Pons (tissue), 1 donor: ENCODE measurements around the gene ELF4.
"Not testable (repeated sequence)": the region's sequence is repeated elsewhere in the genome, so short reads cannot be mapped to it uniquely, and the experiment has no call there.

Source experiments
- DNase-seq: peaks from one replicate; pipeline ENCODE4 v3.0.0-alpha.2; 2016; ENCODE audit warnings: low spot score

The ELF4 gene

DNA sequence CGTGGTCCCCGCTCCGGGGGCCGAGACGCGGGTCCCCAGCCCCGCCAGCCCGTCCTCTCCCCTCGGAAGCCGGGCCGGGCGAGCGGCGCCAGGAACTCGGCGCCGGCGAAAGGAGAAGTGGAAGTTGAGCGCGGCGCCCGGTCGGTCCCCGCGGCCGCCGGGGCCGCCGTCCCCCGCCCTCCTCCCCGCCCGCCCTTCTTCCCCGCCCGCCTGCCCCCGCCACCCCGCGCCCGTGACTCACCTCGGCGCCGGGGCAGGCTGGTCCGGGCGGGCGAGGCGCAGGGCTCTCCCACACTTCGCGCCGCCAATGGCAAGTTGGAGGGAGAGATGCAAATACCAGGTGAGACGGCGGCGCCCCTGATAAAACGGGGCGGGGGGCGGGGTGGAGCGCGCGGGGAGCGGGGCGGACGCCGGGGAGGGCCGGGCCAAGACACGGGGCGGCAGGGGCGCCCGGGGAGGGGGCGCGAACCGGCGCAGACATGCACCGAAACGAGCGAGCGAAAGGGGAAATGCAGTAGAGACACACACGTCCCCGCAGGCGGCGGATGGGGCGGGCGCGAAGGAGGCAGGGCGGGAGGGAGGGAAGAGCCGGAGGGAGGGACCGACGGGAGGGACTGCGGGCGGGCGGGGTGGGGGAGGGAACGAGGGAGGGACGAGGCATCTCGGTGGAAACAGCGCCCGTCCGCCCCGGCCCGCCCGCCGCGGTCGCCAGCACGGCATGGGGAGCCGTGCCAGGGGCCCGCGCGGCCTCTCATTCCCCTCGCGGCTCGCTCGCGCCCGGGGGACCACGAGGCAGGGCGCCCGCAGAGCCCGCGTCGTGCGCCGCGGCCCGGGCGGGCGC, at the start of gene ELF4:
TSS of gene ELF4 (minus strand) at position 119 of the 841 bp plus-strand sequence. CDS start 29,167 bp downstream, outside the sequence.
- no peak for DNase-seq

DNA sequence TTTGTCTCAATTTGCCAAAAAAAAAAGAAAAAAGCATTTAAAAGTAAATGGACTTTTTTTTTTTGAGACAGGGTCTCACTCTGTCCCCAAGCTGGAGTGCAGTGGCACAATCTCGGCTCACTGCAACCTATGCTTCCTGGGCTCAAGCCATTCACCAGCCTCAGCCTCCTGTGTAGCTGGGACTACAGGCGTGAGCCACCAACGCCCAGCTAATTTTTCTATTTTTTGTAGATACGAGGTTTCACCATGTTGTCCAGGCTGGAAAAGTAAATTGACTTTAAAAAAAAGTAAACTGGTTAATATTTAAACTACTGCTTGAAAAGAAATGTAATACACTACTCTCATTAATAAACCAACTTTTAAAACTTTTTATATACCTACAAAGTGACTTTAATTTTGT, 49.5 kb upstream of the ELF4 start:
- DNase-seq, result no peak

DNA sequence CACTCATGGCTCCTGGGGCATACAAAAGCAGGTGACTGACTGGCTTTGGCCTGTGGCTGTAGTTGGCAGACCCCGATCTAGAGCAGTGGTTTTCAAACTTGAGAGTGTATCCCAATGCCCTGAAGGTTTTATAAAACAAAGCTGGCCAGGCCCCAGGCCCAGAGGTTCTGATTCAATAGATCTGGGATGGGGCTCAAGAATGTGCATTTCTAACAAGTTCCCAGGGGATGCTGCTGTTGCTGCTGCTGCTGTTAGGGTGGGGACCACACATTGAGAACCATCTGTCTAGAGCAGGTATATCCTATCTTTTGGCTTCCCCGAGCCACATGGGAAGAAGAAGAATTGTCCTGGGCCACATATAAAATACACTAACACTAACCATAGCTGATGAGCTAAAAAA, 48.0 kb upstream of the ELF4 start:
- DNase-seq, result no peak

DNA sequence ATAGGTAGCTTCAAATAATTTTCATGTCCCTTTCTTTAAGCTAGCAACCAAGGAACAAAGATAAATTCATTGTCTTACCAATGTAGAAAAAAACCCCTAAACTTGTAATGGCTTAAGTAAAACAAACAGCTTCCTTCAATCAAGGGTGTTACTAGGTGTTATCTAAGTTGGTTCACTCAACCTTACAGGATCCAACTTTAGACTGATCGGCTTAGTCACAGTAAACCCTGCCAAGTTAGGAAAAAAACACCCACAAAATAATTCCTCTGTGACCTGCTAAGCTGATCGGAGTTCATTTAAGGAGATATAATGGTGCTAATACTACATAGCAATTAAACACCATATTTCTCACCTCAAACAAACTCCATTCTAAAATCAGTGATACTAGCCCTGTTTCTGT, 45.3 kb upstream of the ELF4 start:
- no peak for DNase-seq

DNA sequence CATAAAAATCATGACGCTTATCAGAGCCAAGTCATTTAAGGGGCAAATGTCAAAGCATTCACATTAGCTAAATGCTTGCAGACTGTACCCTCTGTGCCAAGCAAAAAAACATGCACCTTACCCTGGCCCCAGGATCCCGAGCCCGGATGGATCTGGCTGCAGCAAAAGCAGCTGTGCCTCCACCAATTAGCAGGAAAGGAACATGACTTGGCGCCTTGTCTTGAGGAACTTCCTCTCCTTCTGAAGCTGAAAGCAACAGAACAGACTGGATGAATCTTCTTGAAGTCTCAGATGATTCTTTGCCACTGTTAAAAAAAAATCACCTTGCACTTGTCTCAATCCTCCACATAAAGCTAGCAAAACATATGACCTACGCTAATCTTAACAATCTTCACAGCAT, 37.3 kb upstream of the ELF4 start:
- DNase-seq, result no peak

DNA sequence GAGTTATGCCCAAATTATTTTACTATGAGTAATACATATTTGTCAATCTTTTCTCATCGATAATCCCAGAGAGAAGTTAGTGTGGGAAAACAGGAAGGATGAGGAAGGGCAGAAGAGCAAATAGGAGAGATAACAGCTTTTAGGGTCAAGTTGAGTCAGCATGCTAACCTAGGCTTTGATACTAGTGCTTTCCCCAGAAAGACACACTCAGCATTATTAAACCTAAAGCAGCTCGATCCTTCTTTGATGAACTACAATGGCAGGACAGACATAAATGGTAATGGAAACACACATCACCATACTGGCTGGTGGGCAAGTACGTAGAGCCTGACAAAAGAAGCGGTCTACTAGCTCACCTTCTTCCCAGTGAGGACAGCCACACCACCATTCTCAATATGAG, 34.8 kb upstream of the ELF4 start:
- no peak for DNase-seq

DNA sequence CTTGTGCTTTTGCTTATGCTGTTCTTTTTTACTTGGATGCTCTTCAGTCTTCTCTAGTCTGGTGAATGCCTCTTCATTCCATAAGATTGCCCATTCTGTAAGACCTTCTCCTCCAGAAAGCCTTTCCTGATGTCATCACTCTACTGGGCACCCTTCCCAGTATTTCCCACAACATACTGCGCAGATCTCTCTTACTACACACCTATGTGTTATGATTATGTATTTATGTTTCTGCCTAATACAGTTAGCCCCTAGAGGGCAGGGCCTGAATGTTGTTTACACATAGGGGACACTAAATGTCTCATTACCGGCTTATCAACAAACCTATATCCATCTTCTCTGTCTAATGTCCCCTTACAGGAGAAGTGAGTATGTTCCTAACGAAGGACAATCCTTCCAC, 34.2 kb upstream of the ELF4 start:
- no peak for DNase-seq

DNA sequence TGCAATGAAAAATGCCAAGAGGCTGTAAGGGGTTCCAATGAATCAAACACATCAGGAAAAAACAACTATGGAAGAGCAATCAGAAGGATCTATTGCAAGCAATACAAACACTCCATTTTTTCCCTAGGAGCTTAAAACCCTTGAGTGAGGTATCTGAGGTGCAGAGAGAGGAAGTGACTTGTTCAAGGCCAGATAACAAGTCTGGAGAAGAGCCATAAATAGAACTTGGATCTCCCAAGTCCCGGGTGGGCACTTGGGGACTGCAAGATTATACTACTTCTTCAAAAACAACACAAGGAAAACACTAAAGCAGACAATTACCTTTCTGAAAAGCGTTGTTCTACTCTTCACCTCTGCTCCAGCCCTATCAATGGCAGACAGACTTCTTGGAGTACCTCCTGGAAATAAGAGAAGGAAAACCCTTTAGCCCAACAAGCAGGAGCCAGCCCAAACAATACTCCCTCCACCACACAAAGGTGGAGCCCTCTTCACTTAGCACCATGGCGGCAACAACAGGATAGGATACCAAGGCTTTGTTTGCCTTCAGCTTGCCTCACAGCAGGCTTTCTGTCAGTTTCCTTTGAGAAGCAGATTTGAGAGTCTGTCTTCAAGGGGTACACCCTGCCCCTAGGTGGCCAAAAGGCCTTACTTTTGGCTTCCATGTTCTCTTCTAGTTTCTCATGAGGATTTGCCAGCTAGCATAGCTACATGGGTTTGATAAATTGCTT, 29.3 kb upstream of the ELF4 start:
- no peak for DNase-seq

DNA sequence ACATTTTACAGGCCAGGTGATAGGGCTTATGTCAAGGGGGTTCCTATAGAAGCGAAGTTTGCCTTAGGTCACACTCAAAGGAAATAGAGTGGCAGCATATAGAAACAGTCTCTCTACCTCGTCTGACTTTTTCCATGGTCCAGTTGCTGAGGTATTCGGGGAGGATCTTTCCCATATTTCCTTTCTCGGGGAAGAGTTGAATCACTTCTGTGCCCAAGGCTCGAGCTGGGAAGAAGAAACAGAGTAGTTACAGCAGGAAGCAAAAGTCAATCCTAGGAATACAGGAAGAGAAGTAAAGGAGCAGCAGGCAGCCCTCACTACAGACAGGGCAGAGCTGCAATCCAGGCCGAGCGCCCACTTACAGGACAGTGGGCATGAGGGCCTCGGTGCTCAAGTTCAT, 26.7 kb upstream of the ELF4 start:
- no peak for DNase-seq

DNA sequence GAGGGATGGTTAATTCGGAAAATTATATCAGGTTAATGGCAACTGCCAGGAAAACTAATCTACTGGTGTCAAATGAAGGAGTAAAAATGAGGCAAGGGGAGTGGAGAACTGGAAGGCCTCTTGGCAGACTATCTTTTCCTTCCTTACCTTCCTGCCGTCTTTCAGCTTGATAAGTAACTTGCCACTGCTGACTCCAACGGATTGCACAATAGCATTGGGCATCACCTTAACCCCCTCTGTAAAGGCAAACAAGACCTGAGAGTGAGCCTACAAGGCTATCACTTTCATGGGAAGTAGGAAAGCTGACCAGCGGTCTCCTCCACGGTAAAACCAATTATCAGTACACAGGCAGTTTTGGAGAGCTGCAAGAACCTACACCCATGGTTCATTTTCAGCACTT, 26.2 kb upstream of the ELF4 start:
- DNase-seq, result no peak

DNA sequence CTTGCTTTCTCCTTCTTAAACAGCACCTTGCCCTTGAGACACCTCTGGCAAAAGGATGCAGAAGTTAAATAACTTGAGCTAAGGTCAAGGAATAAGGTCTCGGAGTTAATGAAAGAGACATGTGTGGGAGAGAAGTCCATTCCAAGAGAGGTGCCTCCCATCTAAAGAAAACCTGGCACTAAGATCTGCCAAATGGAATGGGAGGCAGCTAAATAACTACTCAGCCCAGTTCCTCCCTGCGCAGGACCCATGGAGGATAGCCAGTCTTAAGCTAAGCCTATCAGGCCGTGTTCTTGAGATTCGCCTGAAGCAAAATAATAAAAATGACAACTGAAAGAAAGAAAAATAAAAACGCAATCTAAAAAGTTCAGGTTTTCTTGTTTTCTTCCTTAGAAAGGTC, 20.7 kb upstream of the ELF4 start:
- DNase-seq, result no peak

DNA sequence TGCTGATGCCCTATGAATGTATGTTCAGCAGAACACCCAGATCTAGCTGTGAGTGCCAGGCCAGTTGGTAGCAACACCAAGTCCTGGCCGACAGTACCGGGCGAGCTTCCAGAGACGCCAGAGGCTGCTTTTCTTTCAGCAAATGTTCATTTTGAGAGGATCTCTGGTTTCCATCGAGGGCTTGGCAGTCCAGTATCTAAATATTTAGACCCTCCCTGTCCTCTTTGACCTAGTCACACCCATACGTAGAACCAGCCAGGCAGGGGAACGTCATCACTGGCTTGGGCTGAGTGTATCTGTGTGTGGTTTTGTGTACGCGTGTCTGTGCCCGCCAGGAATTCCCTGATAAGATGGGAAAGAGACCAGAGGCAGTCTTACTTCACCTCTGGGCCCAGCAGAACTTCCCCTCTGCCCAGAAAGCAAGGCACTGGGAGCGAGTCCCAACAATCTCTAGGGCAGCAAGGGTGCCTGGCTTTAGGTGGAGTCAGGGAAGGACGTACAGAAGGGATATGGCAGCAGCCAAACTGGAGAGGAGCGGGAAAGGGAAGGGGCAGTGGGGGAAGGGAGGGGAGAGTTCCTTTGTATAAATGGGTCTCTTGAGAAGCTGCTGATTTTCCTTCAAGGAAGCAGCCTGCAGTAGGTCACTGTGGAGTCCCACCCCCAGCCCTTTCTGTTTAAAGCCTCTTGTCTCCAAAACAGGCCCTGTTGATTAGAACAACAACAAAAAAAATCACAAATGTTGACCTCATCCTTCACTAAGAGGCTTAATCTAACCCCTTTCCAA, 15.0 kb upstream of the ELF4 start:
- DNase-seq, result peak; percentile 23

DNA sequence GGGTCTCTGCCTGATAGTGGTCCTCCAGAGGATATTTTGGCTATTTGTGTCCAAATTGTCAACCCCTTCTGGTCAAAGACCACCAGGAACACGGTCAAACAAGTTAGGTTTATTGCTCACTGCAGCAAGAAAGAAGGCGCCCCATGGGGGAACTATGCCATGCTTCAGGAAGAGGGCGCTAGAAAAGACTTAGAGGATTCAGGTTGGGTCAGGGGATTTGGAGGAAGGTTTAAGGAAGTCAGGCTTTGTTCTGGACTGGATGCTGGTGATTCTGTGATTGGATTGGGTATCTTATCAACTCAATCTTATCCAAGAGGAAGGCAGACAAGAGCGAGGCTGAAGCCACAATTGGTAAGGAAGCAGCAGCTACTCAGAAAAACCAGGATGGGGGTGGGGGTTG, 14.3 kb upstream of the ELF4 start:
- no peak for DNase-seq

DNA sequence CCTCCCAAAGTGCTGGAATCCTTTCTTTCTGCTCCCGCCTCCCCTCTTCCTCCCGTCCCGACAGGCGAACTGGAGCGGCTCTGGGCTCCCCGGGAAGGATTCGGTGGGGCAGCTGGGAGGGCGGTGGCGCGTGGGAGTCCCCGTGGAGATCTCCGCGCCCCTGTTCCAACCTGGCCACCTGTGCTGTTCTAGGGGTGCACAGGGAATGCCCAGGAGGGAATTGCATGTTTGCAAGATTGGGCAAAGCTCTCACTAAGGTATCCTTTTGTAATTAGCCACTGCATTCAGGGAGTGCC, 11.2 kb upstream of the ELF4 start:
- no peak for DNase-seq

DNA sequence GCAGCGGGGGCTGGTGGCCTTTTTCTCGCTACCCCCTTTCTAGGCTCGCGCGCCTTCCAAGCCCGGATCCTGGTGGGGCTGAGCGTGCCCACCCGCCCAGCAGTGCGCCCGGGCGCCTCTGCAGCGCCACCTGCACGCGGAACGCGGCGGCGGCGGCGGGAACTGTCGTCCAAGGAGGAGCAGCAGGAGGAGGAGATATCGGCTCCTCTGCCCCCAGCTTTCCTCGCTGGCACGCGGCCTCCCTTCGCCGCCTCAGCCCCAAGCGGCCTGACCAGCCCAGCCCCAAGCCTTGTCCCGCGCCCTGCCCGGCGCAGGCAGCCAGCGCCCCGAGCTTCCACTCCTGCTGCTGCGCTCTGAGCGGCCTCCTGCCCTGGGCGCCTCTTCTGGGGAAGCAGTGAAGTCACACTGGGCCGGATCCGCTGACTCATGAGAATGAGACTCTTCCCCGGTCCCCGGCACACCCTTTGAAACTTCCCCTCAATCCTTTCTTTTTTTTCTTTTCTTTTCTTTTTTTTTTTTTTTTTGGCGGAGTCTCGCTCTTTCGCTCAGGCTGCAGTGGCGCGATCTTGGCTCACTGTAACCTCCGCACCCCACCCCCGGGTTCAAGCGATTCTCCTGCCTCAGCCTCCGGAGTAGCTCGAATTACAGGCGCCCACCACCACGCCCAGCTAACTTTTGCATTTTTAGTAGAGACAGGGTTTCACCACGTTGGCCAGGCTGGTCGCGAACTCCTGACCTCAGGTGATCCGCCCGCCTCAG, 10.6 kb upstream of the ELF4 start:
- peak; percentile 23 for DNase-seq

DNA sequence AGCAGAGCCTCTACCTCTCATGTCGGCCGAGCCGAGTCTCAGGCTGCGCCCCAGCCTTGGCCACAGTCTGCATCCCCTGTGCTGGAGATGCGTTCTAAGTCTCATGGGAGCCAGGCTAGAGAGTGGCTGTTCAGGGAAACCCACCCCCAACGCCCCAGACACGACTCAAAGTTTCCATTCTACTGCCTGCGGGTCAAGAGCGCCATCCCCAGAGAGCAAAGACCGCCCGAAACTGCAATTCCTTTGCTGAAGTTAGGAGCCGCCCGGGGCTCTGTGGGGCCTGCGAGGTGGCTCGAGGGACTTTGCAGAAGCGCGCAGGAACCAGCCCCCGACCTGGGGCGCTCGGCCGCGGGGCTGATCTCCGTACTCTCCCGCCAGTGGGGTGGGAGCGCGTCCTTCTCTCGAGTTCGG, 10.0 kb upstream of the ELF4 start:
- no peak for DNase-seq

DNA sequence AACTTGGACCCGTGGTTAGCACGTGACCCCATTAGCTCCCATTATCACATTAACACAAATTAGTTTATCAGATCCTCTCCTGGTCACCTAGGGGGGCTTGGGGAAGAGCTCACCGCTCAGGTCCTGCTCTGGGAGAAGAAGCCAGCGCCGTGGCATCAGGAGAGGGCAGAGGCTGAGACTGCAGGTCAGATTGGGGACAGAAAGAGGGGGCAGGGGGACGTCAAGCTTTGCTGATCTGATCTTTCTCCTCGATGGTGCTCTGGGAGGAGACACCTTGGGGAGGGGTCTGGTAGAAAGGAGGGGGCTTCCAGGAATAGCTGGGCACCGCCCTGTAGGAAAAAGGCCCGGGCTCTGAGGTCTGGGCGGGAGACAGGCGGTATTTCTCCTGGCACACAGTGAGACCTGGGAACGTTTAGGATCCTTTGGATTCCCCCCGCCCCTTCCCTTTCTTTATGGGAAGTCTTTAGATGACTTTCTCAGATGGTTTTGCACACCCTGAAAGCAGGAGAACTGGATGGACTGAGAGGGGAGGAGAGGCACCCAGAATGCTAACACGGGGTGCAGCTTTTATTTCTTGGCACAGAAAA, 9.1 kb upstream of the ELF4 start:
- no peak for DNase-seq

DNA sequence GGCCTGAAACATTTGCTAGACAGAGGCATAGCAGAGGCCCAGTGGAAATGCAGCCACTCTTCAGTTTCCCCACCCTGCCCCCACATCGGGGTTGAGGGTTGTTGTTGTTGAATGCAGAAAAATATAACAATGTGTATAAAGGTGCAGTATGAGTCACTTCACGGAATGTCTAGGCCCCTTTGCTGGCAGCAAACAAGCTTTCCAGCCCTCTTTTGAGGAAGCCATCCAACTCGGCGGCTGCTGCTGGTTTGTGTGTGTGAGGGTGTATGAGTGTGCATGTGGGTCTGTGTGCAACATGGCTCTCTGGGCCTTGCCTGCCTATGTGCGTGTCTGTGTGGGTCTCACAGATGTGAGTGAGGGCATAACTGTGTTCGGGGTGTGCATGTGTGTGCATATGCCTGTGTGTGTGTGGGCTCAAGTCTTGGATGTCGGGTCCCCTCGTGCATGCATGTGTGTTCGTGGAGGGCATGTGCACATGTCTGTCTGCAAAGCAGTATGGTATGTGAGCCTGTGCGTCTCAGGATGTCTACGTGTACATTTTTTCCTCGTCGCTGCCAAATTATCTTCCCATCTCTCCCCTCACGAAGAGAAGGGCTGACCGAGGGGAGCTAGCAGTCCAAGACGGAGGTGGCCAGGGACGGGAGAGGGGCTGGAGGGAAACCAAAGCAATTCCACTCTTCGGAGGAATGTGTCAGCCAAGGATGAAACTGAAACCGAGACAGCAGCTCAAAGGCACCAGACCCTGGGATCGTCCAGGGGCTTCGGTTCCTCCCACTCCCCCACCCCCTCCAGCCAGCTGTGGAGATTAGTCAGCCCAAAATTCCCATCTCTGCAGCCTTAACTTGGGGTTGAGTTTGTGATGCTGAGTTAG, 8.4 kb upstream of the ELF4 start:
- no peak for DNase-seq

DNA sequence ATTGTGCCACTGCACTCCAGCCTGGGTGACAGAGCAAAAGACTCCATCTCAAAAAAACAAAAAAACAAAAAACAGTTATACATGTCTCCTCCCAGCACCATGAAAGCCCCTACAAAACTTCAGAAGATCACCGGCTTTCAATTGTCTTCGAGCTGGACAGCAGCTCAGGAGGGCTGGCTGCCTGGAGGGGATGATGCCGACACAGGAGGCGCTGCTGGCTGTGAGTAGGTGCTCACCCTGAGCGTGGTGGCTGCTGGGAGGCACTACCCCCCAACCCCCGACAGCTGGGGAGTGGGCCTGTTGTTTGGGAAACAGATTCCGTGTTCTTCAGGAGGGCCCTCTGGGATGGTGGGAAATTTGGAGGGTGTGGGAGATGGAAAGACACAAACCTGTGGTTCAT, 6.9 kb upstream of the ELF4 start:
- no peak for DNase-seq

DNA sequence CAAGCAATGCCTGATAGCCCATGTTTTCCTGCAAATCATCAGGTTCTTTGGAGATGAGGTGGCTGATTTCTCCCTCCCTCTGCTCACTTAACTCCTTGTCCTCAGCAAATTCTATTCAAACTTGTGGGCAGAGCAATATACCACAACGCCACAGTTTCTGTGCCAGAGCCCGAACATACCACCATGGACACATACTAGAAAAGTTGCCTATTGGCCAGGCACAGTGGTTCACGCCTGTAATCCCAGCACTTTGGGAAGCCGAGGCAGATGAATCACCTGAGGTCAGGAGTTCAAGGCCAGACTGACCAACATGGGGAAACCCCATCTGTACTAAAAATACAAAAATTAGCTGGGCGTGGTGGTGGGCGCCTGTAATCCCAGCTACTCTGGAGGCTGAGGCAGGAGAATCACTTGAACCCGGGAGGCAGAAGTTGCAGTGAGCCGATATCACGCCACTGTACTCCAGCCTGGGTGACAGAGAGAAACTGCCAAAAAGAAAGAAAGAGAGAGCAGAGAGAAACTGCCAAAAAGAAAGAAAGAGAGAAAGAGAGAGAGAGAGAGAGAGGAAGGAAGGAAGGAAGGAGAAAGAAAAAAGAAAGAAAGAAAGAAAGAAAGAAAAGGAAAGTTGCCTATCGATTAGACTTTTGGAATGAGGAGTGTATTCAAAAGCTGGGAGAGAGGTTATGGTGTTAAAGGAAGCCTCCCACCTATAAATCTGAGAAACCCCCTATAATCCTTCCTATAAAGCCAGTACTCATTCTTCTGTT, 5.0 kb upstream of the ELF4 start:
- DNase-seq, result not testable (repeated sequence)
